ENCODE results near the gene PARP8.
"Not testable (repeated sequence)": the region's sequence is repeated elsewhere in the genome, so short reads cannot be mapped to it uniquely, and the experiment has no call there.

PARP8 gene

DNA sequence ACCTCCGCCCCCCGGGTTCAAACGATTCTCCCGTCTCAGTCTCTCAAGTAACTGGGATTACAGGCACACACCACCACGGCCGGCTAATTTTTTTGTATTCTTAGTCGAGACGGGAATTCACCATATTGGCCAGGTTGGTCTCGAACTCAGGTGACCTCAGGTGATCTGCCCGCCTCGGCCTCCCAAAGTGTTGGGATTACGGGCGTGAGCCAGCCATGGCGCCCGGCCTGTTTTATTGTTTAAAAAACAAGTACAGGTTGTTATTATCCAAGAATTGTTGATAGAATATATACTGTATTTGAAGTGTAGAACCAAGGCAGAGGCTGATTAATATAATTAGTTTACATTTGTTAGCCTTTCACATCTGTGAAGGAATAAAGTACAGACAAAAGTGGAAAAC lies 8.9 kb downstream of the PARP8 start:
- Histone ChIP-seq H4K20me1 (peaks cover 10% of the 10 kb centered on the region; the same call in 1 of the 2 replicates), H3K27ac (no peak overlapping the region), H3K27me3 (no peaks in the 10 kb centered on the region), H3K4me3 (no peak overlapping the region), H3K9me3 (no peaks in the 10 kb centered on the region; the same call in 1 of the 2 replicates), H3K9ac (no peak overlapping the region), H3K4me2 (no peak overlapping the region), H3K4me1 (peaks cover 10% of the 10 kb centered on the region), H3K36me3 (peaks cover 9% of the 10 kb centered on the region; the same call in 1 of the 2 replicates)
- no peak for TF ChIP-seq Cebpa-rat (IDR thresholded peaks at IDR 0.05)

DNA sequence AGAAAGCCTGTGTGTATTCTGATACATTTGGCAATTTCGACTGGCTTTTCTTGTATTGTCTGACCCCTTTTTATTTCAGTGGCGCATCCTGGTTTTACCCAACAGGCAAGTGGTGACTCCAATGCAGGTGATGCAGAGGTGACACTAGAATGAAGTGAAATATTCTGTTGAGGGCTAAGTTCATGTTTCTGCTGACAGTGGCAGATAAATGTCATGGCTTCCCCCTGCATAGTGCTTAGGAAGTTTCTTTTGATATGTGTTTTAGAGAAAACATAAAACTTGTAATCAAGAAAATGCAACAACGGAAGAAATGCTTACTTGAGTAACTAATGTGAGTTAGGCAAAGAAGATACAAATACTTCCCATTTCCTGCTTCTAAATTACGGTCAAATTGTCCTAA lies 13.1 kb downstream of the PARP8 start:
- H3K27me3 ChIP-seq, H3K9ac ChIP-seq, H3K4me2 ChIP-seq, H4K20me1 ChIP-seq, H3K4me3 ChIP-seq, H3K9me3 ChIP-seq, H3K27ac ChIP-seq, H3K36me3 ChIP-seq: not testable (repeated sequence)
- peaks cover 16% of the 10 kb centered on the region for H3K4me1 ChIP-seq

DNA sequence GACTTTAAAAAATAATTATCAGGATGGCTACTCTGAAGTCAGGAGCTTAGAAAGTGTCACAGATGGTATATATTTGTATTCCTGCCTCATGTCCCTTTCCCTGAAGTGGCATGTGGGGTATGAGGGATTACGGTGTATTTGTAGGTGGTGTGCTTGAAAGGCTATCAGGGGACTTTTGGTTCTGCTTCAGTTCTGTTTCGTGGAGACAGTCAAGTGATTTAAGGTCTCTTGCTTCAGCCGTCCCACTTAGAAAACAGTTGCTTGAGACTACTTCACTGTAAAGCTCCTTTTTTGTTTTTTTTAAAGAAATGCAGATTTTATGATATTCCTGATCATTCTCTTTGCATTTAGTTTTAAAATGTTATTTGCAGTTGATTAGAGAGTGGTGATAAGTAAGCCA lies 18.3 kb downstream of the PARP8 start:
- H3K4me3 ChIP-seq: no peak overlapping the region
- no peak overlapping the region for H3K4me2 ChIP-seq
- no peak for TF ChIP-seq Cebpa-rat (IDR thresholded peaks at IDR 0.05)
- peaks cover 19% of the 10 kb centered on the region for H3K4me1 ChIP-seq
- no peaks in the 10 kb centered on the region for H3K27me3 ChIP-seq
- peaks cover 24% of the 10 kb centered on the region; the same call in 1 of the 2 replicates for H3K36me3 ChIP-seq
- H3K9me3 ChIP-seq: peaks cover 33% of the 10 kb centered on the region
- H3K9ac ChIP-seq: no peak overlapping the region
- H3K27ac ChIP-seq: no peak overlapping the region
- H4K20me1 ChIP-seq: peaks cover 9% of the 10 kb centered on the region; the same call in 1 of the 2 replicates

DNA sequence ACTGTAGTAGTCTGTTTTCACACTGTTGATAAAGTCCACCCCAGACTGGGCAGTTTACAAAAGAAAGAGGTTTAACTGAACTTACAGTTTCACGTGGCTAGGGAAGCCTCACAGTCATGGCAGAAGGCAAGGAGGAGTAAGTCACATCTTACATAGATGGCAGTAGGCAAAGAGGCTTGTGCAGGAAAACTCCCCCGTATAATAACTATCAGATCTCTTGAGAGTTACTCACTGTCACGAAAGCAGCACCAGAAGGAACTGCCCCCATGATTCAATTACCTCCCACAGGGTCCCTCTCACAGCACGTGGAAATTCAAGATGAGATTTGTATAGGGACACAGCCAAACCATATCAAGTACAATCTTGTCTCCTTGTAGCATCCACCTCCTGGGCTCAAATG lies 21.1 kb downstream of the PARP8 start:
- Histone ChIP-seq H3K9me3 (peaks cover 33% of the 10 kb centered on the region), H3K27me3 (no peaks in the 10 kb centered on the region)
- no peak for TF ChIP-seq Cebpa-rat (IDR thresholded peaks at IDR 0.05)

DNA sequence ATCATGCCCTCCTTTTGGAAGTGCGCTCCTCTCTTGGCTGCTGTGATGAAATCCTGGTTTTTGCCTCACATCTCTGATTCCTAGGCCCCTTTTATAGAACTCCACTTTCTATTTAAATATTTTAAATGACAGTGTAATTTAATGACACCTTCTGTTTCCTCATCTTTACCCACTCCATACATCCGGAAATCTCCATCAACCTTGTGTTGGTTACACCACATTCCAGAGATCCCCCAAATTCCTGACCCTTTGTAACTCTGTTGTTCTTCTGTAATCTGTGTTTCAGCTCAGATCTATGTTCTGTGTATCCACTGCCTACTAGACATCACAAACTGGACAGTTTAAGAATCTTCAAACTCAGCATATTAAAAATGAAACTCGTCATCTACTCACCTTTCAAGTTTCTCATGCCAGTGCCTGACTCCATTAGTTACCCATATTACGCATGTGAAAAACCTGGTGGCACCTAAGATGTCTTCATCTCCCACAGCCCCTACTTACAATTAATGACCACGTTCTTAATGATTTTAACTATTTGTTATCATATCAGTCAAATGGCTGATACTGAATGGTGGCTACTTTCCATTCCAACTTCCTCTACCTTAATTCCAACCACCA lies 25.1 kb downstream of the PARP8 start:
- H3K4me3 ChIP-seq: no peak overlapping the region
- peaks cover 13% of the 10 kb centered on the region for H3K9me3 ChIP-seq
- no peak overlapping the region for H3K9ac ChIP-seq
- peaks cover 16% of the 10 kb centered on the region for H3K36me3 ChIP-seq
- no peak overlapping the region for H3K4me2 ChIP-seq
- TF ChIP-seq Cebpa-rat (IDR thresholded peaks at IDR 0.05): no peak
- H3K27me3 ChIP-seq: no peaks in the 10 kb centered on the region
- no peak overlapping the region for H3K27ac ChIP-seq
- peaks cover 26% of the 10 kb centered on the region; the same call in 1 of the 2 replicates for H4K20me1 ChIP-seq
- H3K4me1 ChIP-seq: no peaks in the 10 kb centered on the region

More for the DNA sequence above, 21.1 kb downstream of the PARP8 start:
- no peak overlapping the region for H3K9ac ChIP-seq
- H3K4me2 ChIP-seq: no peak overlapping the region
- H3K4me3 ChIP-seq: no peak overlapping the region
- no peak overlapping the region for H3K27ac ChIP-seq
- H4K20me1 ChIP-seq: peaks cover 10% of the 10 kb centered on the region; the same call in 1 of the 2 replicates
- H3K36me3 ChIP-seq: peaks cover 29% of the 10 kb centered on the region
- peaks cover 9% of the 10 kb centered on the region for H3K4me1 ChIP-seq

DNA sequence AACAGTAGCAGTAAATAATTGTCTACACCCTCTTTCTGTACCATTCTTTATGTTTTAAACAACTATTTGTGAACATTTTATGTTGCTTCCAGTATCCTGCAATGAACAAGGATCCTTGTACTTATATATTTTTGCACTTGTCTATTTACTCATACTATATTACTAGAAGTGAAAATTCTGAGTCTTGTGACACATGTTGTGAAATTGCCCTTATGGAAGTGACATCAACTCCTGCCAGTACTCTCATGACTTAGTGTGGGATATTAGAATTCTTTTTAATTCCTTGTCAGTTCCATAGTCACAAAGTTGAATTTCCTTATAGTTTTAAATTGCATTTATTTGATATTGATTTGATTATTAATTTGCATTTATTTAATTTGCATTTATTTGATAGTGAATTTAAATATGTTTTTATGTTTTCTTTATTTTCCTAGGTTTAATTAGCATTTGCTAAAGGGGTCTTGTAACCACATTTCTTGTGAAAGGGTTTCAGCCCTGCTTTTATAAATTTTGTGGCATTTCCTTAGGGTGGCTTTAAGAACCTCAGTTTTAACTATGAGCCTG lies 27.7 kb downstream of the PARP8 start:
- no peak overlapping the region for H3K27ac ChIP-seq
- no peak overlapping the region for H3K4me3 ChIP-seq
- no peak overlapping the region for H3K9ac ChIP-seq
- peaks cover 34% of the 10 kb centered on the region for H4K20me1 ChIP-seq
- no peaks in the 10 kb centered on the region for H3K4me1 ChIP-seq
- H3K4me2 ChIP-seq: no peak overlapping the region
- H3K27me3 ChIP-seq: no peaks in the 10 kb centered on the region
- no peaks in the 10 kb centered on the region for H3K9me3 ChIP-seq
- peaks cover 8% of the 10 kb centered on the region; the same call in 1 of the 2 replicates for H3K36me3 ChIP-seq
- TF ChIP-seq Cebpa-rat (IDR thresholded peaks at IDR 0.05): no peak

DNA sequence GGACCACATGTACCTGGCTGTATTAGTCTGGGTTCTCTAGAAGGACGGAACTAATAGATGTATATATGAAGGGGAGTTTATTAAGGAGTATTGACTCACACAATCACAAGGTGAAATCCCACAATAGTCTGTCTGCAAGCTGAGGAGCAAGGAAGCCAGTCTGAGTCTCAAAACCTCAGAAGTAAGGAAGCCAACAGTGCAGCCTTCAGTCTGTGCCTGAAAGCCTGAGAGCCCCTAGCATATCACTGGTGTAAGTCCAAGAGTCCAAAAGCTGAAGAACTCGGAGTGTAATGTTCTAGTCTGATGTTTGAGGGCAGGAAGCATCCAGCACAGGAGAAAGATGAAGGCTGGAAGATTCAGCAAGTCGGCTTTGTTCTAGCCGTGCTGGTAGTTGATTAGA lies 28.2 kb downstream of the PARP8 start:
- not testable (repeated sequence) for H3K9me3 ChIP-seq, H3K4me2 ChIP-seq, H3K36me3 ChIP-seq, H3K27me3 ChIP-seq, H3K4me1 ChIP-seq, H3K27ac ChIP-seq, H3K9ac ChIP-seq, H3K4me3 ChIP-seq
- H4K20me1 ChIP-seq: peaks cover 29% of the 10 kb centered on the region

DNA sequence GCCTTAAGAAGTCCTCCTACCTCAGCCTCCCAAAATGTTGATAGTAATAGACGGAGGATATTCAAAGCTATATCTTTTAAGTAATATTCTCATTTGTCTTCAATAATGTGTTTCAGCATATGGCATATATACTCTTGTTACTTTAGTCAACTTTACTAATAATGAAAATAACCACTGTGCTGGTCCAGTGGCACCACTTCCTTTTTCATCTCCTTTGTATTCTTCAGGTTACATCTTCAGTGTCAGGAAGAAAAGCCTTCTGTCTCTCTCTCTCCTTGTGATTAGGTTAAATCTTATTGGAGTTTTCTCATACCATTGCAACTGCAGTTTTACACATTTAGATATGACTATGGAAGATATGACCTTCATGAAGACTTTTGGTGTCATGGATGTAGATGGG lies 31.3 kb downstream of the PARP8 start:
- Histone ChIP-seq H3K4me1 (peaks cover 7% of the 10 kb centered on the region), H3K27ac (no peak overlapping the region), H3K9ac (no peak overlapping the region), H3K27me3 (no peaks in the 10 kb centered on the region), H4K20me1 (peaks cover 26% of the 10 kb centered on the region), H3K36me3 (0 out of 2 replicates have a peak, but pooled peaks cover 4% of the 10 kb centered on the region), H3K4me3 (no peak overlapping the region), H3K4me2 (no peak overlapping the region), H3K9me3 (no peaks in the 10 kb centered on the region)
- no peak for TF ChIP-seq Cebpa-rat (IDR thresholded peaks at IDR 0.05)

DNA sequence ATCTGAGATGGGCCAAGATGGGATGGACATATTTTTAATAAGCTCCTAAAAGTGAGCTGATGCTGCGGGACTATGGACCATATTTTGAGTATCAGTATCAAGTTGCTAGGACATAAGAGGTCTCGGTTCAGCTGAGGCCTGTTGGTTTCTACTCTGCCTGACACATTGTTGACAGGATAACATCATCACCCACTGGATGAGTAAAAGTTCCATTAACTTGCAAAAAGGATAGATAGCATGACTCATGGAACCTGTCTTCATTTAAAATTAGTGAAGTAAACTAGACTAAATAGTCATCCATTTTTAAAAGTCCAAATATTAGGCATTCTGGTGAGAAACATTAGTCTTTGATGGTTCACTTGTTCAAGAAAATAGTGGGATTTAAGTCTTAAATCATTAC lies 33.3 kb downstream of the PARP8 start:
- H3K9me3 ChIP-seq: no peaks in the 10 kb centered on the region
- no peak for TF ChIP-seq Cebpa-rat (IDR thresholded peaks at IDR 0.05)
- H3K27ac ChIP-seq: no peak overlapping the region
- H3K36me3 ChIP-seq: 0 out of 2 replicates have a peak, but pooled peaks cover 4% of the 10 kb centered on the region
- H3K4me3 ChIP-seq: no peak overlapping the region
- H3K9ac ChIP-seq: no peak overlapping the region
- H3K4me1 ChIP-seq: peaks cover 24% of the 10 kb centered on the region
- no peak overlapping the region for H3K4me2 ChIP-seq
- no peaks in the 10 kb centered on the region for H3K27me3 ChIP-seq
- peaks cover 15% of the 10 kb centered on the region for H4K20me1 ChIP-seq

DNA sequence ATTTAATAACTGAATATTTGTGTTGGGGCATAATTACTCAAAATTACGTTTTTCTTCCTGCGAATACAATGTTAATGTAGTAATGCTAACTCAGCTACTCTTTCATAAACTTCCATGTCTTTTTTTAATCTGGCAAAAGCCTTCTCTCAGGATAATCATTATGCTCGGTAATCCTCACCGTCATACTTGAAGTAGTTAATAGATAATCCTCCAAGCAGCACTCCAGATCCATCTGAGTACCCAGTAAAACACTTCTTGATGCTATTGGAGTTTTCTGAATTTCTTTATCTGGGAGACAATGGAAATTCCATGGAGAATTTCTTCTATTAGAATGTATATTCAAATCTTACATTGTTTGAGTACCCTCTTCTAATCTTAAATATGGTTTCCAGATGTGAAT lies 34.3 kb downstream of the PARP8 start:
- Histone ChIP-seq H3K4me3 (no peak overlapping the region), H4K20me1 (peaks cover 12% of the 10 kb centered on the region), H3K9me3 (no peaks in the 10 kb centered on the region), H3K27ac (no peak overlapping the region), H3K4me2 (no peak overlapping the region), H3K27me3 (no peaks in the 10 kb centered on the region), H3K4me1 (peaks cover 24% of the 10 kb centered on the region), H3K9ac (no peak overlapping the region), H3K36me3 (0 out of 2 replicates have a peak, but pooled peaks cover 4% of the 10 kb centered on the region)
- TF ChIP-seq Cebpa-rat (IDR thresholded peaks at IDR 0.05): no peak

All from BLaER1 (cell line).